Neural crest cell (in vitro differentiated cells): ENCODE data around the gene SRSF7. TPM values are rescaled to one million over a fixed set of nuclear protein-coding genes. Genes with fewer than 3 reads are reported as not detected.
"Not testable (repeated sequence)": the region's sequence is repeated elsewhere in the genome, so short reads cannot be mapped to it uniquely, and the experiment has no call there.

ENCODE experiments used
- DNase-seq: peaks from one replicate; pipeline ENCODE4 v3.0.0; 2021; ENCODE audit warnings: low read depth, mixed read lengths, low spot score
- H3K27ac Mint-ChIP-seq: one replicate; pipeline ENCODE4 v1.8.0; 2021; ENCODE audit warnings: mild to moderate bottlenecking, mixed read lengths; ENCODE audit not compliant: unreplicated experiment
- H3K27me3 Mint-ChIP-seq: 2 replicates; pipeline ENCODE4 v1.8.0; 2021; ENCODE audit warnings: low read depth, mild to moderate bottlenecking, mixed read lengths
- H3K36me3 Mint-ChIP-seq: 2 replicates; pipeline ENCODE4 v1.8.0; 2021; ENCODE audit warnings: low read depth, mild to moderate bottlenecking, mixed read lengths
- H3K4me1 Mint-ChIP-seq: 2 replicates; pipeline ENCODE4 v1.8.0; 2021; ENCODE audit warnings: mixed read lengths
- H3K4me3 Mint-ChIP-seq: one replicate; pipeline ENCODE4 v1.8.0; 2021; ENCODE audit warnings: mild to moderate bottlenecking, mixed read lengths
- H3K9me3 Mint-ChIP-seq: 2 replicates; pipeline ENCODE4 v1.8.0; 2021; ENCODE audit warnings: mixed read lengths
- total RNA-seq: library from RNA; stranded (reverse); gene quantifications from 2 replicates; pipeline ENCODE4 v1.2.1, GENCODE V29; 2021
- TF ChIP-seq, protein P1 (sequence below): fragments of 200-600 bp; sonication (generic); conservative IDR thresholded peaks from 2 replicates; pipeline ENCODE4 v1.5.0; 2021; ENCODE audit warnings: antibody characterized with exemption, mild to moderate bottlenecking

The SRSF7 gene
- total RNA-seq, 1 donor from 2014 or later: 347 TPM

DNA sequence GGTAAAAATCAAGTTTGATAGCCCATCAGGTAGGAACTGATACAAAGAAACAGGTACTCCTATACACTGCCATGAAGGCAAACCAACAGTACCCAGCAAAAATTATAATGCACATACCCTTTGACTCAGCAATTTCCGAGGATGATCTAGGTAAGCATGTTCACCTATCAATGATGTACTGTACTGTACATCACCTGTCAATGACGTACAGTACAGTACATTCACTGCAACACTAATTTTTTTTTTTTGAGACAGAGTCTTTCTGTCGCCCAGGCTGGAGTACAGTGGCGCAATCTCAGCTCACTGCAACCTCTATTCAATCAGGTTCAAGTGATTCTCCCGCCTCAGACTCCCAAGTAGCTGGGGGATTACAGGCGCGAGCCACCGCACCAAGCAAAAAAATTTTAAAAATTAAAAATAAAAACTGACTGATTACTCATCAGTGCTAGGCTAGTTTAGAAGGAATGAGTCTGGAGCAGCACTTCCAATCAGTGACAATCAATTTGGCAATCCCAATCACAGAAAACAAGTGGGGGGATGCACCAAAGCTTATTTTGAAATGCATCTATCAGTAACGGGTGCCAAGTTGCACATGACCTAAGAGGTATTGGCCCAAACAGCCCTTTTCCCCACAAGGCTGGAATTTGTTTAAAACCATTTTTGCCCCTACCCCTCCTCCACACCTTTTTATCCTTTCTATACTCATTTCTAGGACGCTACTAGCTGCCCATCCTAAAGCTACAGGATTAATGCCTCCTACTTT lies 8.2 kb downstream of the SRSF7 start:
- Mint-ChIP-seq H3K9me3 (peaks cover 3% of the 10 kb centered on the region), H3K36me3 (peaks cover 55% of the 10 kb centered on the region), H3K4me3 (peak overlapping the region; percentile 42), H3K4me1 (peaks cover 47% of the 10 kb centered on the region), H3K27me3 (peaks cover 6% of the 10 kb centered on the region), H3K27ac (no peak overlapping the region)
- TF ChIP-seq, protein P1, sequence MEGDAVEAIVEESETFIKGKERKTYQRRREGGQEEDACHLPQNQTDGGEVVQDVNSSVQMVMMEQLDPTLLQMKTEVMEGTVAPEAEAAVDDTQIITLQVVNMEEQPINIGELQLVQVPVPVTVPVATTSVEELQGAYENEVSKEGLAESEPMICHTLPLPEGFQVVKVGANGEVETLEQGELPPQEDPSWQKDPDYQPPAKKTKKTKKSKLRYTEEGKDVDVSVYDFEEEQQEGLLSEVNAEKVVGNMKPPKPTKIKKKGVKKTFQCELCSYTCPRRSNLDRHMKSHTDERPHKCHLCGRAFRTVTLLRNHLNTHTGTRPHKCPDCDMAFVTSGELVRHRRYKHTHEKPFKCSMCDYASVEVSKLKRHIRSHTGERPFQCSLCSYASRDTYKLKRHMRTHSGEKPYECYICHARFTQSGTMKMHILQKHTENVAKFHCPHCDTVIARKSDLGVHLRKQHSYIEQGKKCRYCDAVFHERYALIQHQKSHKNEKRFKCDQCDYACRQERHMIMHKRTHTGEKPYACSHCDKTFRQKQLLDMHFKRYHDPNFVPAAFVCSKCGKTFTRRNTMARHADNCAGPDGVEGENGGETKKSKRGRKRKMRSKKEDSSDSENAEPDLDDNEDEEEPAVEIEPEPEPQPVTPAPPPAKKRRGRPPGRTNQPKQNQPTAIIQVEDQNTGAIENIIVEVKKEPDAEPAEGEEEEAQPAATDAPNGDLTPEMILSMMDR: no peak
- DNase-seq: no peak

DNA sequence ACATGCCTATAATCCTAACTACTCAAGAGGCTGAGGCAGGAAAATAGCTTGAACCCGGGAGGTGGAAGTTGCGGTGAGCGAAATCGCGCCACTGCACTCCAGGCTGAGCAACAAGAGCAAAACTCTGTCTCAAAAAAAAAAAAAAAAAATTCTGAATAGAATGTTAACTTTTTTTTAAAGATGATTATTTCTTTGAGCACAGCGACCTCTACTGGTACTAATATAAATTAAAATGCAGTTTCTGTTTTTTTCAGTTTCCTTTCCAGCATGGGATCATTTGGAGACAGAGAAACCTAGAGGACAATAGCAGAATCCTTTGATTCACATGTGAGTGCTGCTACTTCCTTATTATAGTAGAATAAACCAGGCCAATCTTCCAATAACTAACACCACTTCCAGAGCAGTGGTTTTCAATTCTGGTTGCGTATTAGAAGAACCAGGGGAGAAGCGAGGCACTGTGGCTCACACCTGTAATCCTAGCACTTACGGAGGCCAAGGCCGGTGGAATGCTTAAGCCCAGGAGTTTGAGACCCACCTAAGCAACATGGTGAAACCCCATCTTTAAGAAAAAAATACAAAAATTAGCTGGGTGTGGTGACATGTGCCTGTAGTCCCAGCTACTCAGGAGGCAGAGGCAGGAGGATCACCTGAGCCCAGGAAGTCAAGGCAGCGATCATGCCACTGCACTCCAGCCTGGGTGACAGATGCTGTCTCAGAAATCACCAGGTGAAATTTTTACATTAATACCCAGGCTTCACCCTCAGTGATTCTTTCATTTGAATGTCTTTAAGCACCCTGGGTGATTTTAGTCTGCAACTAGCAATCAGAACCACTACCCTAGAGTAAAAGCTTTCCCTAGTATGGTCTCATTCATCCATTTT lies 10.1 kb downstream of the SRSF7 start:
- TF ChIP-seq, protein P1: peak; percentile 78
- DNase-seq: no peak
- peaks cover 35% of the 10 kb centered on the region for H3K4me1 Mint-ChIP-seq
- H3K36me3 Mint-ChIP-seq: peaks cover 46% of the 10 kb centered on the region
- peak overlapping the region; percentile 74 for H3K4me3 Mint-ChIP-seq
- H3K27me3 Mint-ChIP-seq: no peaks in the 10 kb centered on the region
- H3K9me3 Mint-ChIP-seq: peaks cover 3% of the 10 kb centered on the region
- H3K27ac Mint-ChIP-seq: no peak overlapping the region

DNA sequence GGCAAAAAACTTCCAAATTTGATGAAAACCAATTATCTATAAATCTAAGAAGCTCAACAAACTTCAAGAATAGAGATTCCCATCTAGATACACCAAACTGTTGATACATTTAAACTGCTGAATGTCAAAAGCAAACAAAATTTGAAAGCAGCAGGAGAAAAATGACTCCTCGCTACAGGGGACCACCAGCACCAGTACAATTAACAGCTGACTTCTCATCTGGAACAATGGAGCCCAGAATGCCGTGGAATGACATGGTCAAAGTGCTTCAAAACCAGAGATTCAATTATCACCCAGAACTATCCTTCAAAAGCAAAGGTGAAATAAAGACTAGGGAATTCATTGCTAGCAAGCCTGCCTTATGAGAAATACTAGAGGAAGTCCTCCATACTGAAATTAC lies 11.6 kb downstream of the SRSF7 start:
- H3K4me3 Mint-ChIP-seq: no peak overlapping the region
- H3K4me1 Mint-ChIP-seq: peaks cover 32% of the 10 kb centered on the region

DNA sequence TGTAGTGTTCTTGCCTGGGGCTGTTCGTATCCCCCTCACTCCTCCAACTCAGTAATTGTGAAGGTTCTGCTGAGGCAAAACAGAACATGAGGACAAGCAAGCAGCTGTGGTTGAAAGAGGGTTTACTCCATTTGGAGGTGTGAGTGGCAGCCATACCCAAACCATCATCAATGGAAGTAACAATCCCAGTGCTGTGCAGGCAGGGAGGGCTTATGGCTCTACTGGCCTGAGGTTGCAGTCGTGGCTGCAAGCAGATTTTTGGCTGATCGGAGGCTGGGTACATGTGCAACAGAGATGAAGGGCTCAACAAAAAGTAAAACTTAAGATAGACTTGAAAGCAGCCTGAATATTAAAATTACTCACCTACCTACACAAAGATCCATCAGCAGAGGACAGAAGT lies 13.2 kb downstream of the SRSF7 start:
- no peak overlapping the region for H3K4me3 Mint-ChIP-seq
- H3K27me3 Mint-ChIP-seq: no peaks in the 10 kb centered on the region
- TF ChIP-seq, protein P1: no peak
- H3K36me3 Mint-ChIP-seq: peaks cover 30% of the 10 kb centered on the region
- peaks cover 3% of the 10 kb centered on the region for H3K9me3 Mint-ChIP-seq
- no peak overlapping the region for H3K27ac Mint-ChIP-seq
- H3K4me1 Mint-ChIP-seq: peaks cover 23% of the 10 kb centered on the region
- no peak for DNase-seq

More for the DNA sequence above, 11.6 kb downstream of the SRSF7 start:
- Mint-ChIP-seq H3K27me3 (no peaks in the 10 kb centered on the region), H3K27ac (no peak overlapping the region), H3K36me3 (peaks cover 38% of the 10 kb centered on the region), H3K9me3 (peaks cover 3% of the 10 kb centered on the region)
- DNase-seq: no peak
- TF ChIP-seq, protein P1: no peak

DNA sequence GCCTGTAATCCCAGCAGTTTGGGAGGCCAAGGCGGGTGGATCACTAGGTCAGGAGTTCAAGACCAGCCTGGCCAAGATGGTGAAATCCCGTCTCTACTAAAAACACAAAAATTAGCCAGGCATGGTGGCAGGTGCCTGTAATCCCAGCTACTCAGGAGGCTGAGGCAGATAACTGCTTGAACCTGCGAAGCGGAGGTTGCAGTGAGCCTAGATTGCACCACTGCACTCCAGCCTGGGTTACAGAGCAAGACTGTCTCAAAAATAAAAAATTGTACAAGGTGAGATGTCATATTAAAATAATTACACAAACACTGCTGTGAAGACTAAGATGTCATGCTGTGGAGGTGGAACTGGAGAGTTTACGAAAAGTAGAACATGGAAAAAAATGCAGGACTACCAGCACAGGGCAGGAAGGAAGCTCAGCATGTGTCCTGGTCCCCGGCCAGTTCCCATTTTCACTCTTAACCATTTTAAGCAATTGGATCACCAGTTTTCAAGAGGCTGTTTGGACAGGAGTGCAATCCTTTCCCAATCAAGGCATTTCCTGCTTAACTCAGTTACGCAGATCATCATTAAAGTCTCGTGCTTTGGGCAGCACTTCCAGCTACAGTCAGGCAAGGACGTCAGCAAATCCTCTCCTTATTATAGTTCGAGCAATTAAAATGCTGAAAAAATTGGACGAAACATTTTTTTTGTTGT lies 14.0 kb downstream of the SRSF7 start:
- Mint-ChIP-seq H3K36me3 (peaks cover 29% of the 10 kb centered on the region), H3K4me1 (peaks cover 23% of the 10 kb centered on the region), H3K4me3 (peak overlapping the region; percentile 27)
- H3K9me3 Mint-ChIP-seq, H3K27me3 Mint-ChIP-seq, DNase-seq, H3K27ac Mint-ChIP-seq: not testable (repeated sequence)
